ENCODE data around the gene PNCK. TPM values are rescaled to one million over a fixed set of nuclear protein-coding genes. Genes with fewer than 3 reads are reported as not detected.

The PNCK gene
- total RNA-seq, 2 experiments from 2014 or later: 0.70 to 1.0 TPM

- H3K4me3 ChIP-seq (ENCODE audit: low read length): no peak overlapping the region
- no peaks in the 10 kb centered on the region for H3K4me1 ChIP-seq (ENCODE audit: insufficient read depth, low read length)
- no peaks in the 10 kb centered on the region for H3K36me3 Mint-ChIP-seq (ENCODE audit: low read depth)
- no peak for DNase-seq
- H3K27ac Mint-ChIP-seq: no peak overlapping the region
- intact Hi-C loops (cut with DNase I, micrococcal nuclease): no loop called here
- no peaks in the 10 kb centered on the region for H3K27me3 Mint-ChIP-seq
- H3K9me3 Mint-ChIP-seq: no peaks in the 10 kb centered on the region
- POLR2A ChIA-PET: no interaction called here
- CTCF ChIA-PET: no interaction called here
- no peaks in the 10 kb centered on the region for H3K27me3 ChIP-seq (ENCODE audit: control insufficient read depth in 1 of 2, insufficient read depth in 2 of 2, low read length in 2 of 2)
- H3K36me3 ChIP-seq (ENCODE audit: insufficient read depth, low read length): no peaks in the 10 kb centered on the region
- no peaks in the 10 kb centered on the region for H3K4me1 Mint-ChIP-seq (ENCODE audit: low read depth)
- TF ChIP-seq, protein P1, sequence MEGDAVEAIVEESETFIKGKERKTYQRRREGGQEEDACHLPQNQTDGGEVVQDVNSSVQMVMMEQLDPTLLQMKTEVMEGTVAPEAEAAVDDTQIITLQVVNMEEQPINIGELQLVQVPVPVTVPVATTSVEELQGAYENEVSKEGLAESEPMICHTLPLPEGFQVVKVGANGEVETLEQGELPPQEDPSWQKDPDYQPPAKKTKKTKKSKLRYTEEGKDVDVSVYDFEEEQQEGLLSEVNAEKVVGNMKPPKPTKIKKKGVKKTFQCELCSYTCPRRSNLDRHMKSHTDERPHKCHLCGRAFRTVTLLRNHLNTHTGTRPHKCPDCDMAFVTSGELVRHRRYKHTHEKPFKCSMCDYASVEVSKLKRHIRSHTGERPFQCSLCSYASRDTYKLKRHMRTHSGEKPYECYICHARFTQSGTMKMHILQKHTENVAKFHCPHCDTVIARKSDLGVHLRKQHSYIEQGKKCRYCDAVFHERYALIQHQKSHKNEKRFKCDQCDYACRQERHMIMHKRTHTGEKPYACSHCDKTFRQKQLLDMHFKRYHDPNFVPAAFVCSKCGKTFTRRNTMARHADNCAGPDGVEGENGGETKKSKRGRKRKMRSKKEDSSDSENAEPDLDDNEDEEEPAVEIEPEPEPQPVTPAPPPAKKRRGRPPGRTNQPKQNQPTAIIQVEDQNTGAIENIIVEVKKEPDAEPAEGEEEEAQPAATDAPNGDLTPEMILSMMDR (IDR thresholded peaks at IDR 0.05): no peak
- ATAC-seq (ENCODE audit: poor library complexity): no peak
- H3K4me3 Mint-ChIP-seq: no peak overlapping the region
- no peak overlapping the region for H3K27ac ChIP-seq (ENCODE audit: low read depth in 1 of 2, low read length in 2 of 2)
- no peaks in the 10 kb centered on the region for H3K9me3 ChIP-seq (ENCODE audit: control insufficient read depth in 1 of 2, insufficient read depth in 1 of 2, low read length in 2 of 2)
Observed at GRCh38 chrX:153634236-153634635, 39.4 kb downstream of the PNCK start.

GRCh38 chrX:153633607-153634180 is 39.9 kb downstream of the PNCK start:
- ChIA-PET CTCF (no interaction called here), POLR2A (no interaction called here)
- intact Hi-C loops (cut with DNase I, micrococcal nuclease): no loop called here
- no peaks in the 10 kb centered on the region for H3K9me3 ChIP-seq (ENCODE audit: control insufficient read depth in 1 of 2, insufficient read depth in 1 of 2, low read length in 2 of 2)
- Mint-ChIP-seq H3K27ac (no peak overlapping the region), H3K36me3 (ENCODE audit: low read depth) (no peaks in the 10 kb centered on the region), H3K4me1 (ENCODE audit: low read depth) (no peaks in the 10 kb centered on the region), H3K27me3 (no peaks in the 10 kb centered on the region), H3K9me3 (no peaks in the 10 kb centered on the region), H3K4me3 (no peak overlapping the region)
- DNase-seq (no peak), ATAC-seq (ENCODE audit: poor library complexity) (no peak)
- H3K36me3 ChIP-seq (ENCODE audit: insufficient read depth, low read length): no peaks in the 10 kb centered on the region
- no peak overlapping the region for H3K27ac ChIP-seq (ENCODE audit: low read depth in 1 of 2, low read length in 2 of 2)
- no peak overlapping the region for H3K4me3 ChIP-seq (ENCODE audit: low read length)
- no peaks in the 10 kb centered on the region for H3K27me3 ChIP-seq (ENCODE audit: control insufficient read depth in 1 of 2, insufficient read depth in 2 of 2, low read length in 2 of 2)
- no peaks in the 10 kb centered on the region for H3K4me1 ChIP-seq (ENCODE audit: insufficient read depth, low read length)
- TF ChIP-seq, protein P1 (IDR thresholded peaks at IDR 0.05): no peak

DNA sequence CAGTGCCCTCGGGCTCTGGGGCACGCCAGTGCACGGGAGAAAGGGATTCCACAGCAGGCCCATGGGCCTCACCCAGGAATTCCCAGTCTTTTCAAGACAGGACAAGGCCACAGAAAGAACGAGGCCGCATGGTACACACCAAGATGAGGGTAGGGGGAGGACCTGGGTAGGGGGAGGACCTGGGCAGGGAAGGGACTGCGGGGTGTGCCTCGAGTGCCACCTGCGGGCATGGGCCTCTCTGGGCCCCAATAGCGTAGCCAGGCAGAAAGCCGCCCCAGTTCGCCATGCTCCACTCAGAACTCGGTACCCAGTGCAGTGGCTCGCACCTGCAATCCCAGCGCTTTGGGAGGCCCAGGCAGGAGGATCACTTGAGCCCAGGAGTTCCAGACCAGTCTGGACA is 40.6 kb downstream of the PNCK start:
- Histone ChIP-seq H3K4me3 (ENCODE audit: low read length) (no peak overlapping the region), H3K9me3 (ENCODE audit: control insufficient read depth in 1 of 2, insufficient read depth in 1 of 2, low read length in 2 of 2) (no peaks in the 10 kb centered on the region), H3K4me1 (ENCODE audit: insufficient read depth, low read length) (no peaks in the 10 kb centered on the region), H3K27me3 (ENCODE audit: control insufficient read depth in 1 of 2, insufficient read depth in 2 of 2, low read length in 2 of 2) (no peaks in the 10 kb centered on the region), H3K27ac (ENCODE audit: low read depth in 1 of 2, low read length in 2 of 2) (no peak overlapping the region), H3K36me3 (ENCODE audit: insufficient read depth, low read length) (no peaks in the 10 kb centered on the region)
- Mint-ChIP-seq H3K27me3 (no peaks in the 10 kb centered on the region), H3K9me3 (no peaks in the 10 kb centered on the region), H3K36me3 (ENCODE audit: low read depth) (no peaks in the 10 kb centered on the region), H3K4me1 (ENCODE audit: low read depth) (no peaks in the 10 kb centered on the region), H3K4me3 (no peak overlapping the region), H3K27ac (no peak overlapping the region)
- ChIA-PET POLR2A (no interaction called here), CTCF (no interaction called here)
- DNase-seq (no peak), ATAC-seq (ENCODE audit: poor library complexity) (no peak)
- TF ChIP-seq, protein P1 (IDR thresholded peaks at IDR 0.05): no peak
- intact Hi-C loops (cut with DNase I, micrococcal nuclease): no loop called here

All from CD4-positive, alpha-beta T cell (primary cell).